ENCODE results near the gene MRAS. TPM values are rescaled to one million over a fixed set of nuclear protein-coding genes. Genes with fewer than 3 reads are reported as not detected.

MRAS gene
- total and polyA plus RNA-seq, 2 of the 4 experiments (the other 2 are of a cell fraction) = 59.3 to 60.6 TPM

GRCh38 chr3:138325990-138326389 lies 22.4 kb upstream of the MRAS start:
- no peak overlapping the region for H3K23ac ChIP-seq (ENCODE audit: low read depth, low read length)
- no peak overlapping the region for H4K5ac ChIP-seq (ENCODE audit: low read depth, low read length)
- H2BK120ac ChIP-seq (ENCODE audit: low read depth, low read length) = no peak overlapping the region
- H3K4me2 ChIP-seq (ENCODE audit: low read depth, low read length) = no peak overlapping the region
- H3K56ac ChIP-seq (ENCODE audit: extremely low read depth, insufficient read depth, low read length) = no peak overlapping the region
- intact Hi-C loops (cut with micrococcal nuclease) = loop anchor here (5.0 kb wide), 1 partner anchor 139 kb away; the partner anchor contains the start of gene ARMC8
- no peak for TF ChIP-seq BHLHE40 (IDR thresholded peaks at IDR 0.05; ENCODE audit: low read depth, low read length)
- TF ChIP-seq MAZ (IDR thresholded peaks at IDR 0.05; ENCODE audit: borderline replicate concordance, low read depth, low read length) = no peak
- no peak for TF ChIP-seq MAFK (IDR thresholded peaks at IDR 0.05; ENCODE audit: low read depth, low read length)
- TF ChIP-seq RFX5 (IDR thresholded peaks at IDR 0.05; ENCODE audit: low read depth, low read length) = no peak
- TF ChIP-seq CEBPB (IDR thresholded peaks at IDR 0.05; ENCODE audit: low read depth, low read length) = no peak
- no peak for TF ChIP-seq CHD1 (IDR thresholded peaks at IDR 0.05; ENCODE audit: low read depth, low read length)
- POLR2A ChIA-PET (ENCODE audit: unreplicated experiment) = no interaction called here
- H3K36me3 ChIP-seq (ENCODE audit: control insufficient read depth, insufficient read depth, low read length) = no peaks in the 10 kb centered on the region
- in situ Hi-C loops (cut with MboI; ENCODE audit: low sequenced_read_pairs) = no loop called here
- H4K20me1 ChIP-seq (ENCODE audit: insufficient read depth, low read length) = no peaks in the 10 kb centered on the region
- H3K4ac ChIP-seq (ENCODE audit: low read depth, low read length) = no peak overlapping the region
- peaks cover 26% of the 10 kb centered on the region for H3K27me3 ChIP-seq (ENCODE audit: control insufficient read depth, insufficient read depth, low read length)
- CTCF ChIA-PET = interaction anchor here (0.8 to 1.0 kb wide), 2 partner anchors 9 to 597 kb away, joined by 3 read pairs; no protein-coding TSS in a partner anchor
- H4K91ac ChIP-seq (ENCODE audit: insufficient read depth, low read depth, low read length) = no peak overlapping the region
- no peak for DNase-seq
- no peaks in the 10 kb centered on the region for H3K9me1 ChIP-seq (ENCODE audit: insufficient read depth, low read length)
- no peaks in the 10 kb centered on the region for H3K79me1 ChIP-seq (ENCODE audit: low read depth in 1 of 2, low read length in 2 of 2)
- no peak overlapping the region for H2AK9ac ChIP-seq (replicated peaks; ENCODE audit: low read depth, low read length, poor library complexity)
- ATAC-seq (ENCODE audit: low read depth) = no peak
- dilution Hi-C loops (cut with HindIII; ENCODE audit: low sequenced_read_pairs, unreplicated experiment) = no loop called here
- no TSS peak for BruUV-seq (replicated peaks)
- H3K27ac ChIP-seq (ENCODE audit: insufficient read depth, low read length) = no peak overlapping the region
- H2BK20ac ChIP-seq (ENCODE audit: low read depth, low read length) = no peak overlapping the region
- H3K9ac ChIP-seq (ENCODE audit: low read depth, low read length) = no peak overlapping the region
- no peak overlapping the region for H2BK5ac ChIP-seq (ENCODE audit: low read depth, low read length, poor library complexity, severe bottlenecking)
- no peak overlapping the region for H2AK5ac ChIP-seq (ENCODE audit: low read depth, low read length)
- no peak overlapping the region for H3K14ac ChIP-seq (replicated peaks; ENCODE audit: low read depth, low read length)
- H3K18ac ChIP-seq (ENCODE audit: low read depth, low read length) = no peak overlapping the region
- H2AFZ ChIP-seq (replicated peaks; ENCODE audit: low read length, poor library complexity) = no peak overlapping the region
- no peak overlapping the region for H3K4me3 ChIP-seq (ENCODE audit: insufficient read depth, low read depth, low read length)
- H3K4me1 ChIP-seq (ENCODE audit: control insufficient read depth, insufficient read depth, low read length) = no peaks in the 10 kb centered on the region
- no peak overlapping the region for H2BK15ac ChIP-seq (ENCODE audit: low read depth, low read length)
- no peak overlapping the region for H4K8ac ChIP-seq (ENCODE audit: low read depth in 2 of 2, low read length in 2 of 2)
- H3K9me3 ChIP-seq (ENCODE audit: control insufficient read depth, insufficient read depth, low read length) = no peaks in the 10 kb centered on the region
